22Rv1 (cell line): ENCODE data around the gene ACOX3.

ENCODE experiments used
- CTCF ChIP-seq: fragments of 450-650 bp; IDR thresholded peaks from 2 replicates; pipeline ENCODE4 v1.5.1; 2017; ENCODE audit warnings: mild to moderate bottlenecking
- ZFX ChIP-seq: fragments of 450-650 bp; IDR thresholded peaks from 2 replicates; pipeline ENCODE4 v1.6.1; 2017; ENCODE audit warnings: antibody characterized with exemption, borderline replicate concordance

GRCh38 chr4:8351931-8352367 lies 88.6 kb downstream of the ACOX3 start:
- TF ChIP-seq CTCF (no peak), ZFX (no peak)
